ENCODE measurements around the gene PREX1. TPM values are rescaled to one million over a fixed set of nuclear protein-coding genes. Genes with fewer than 3 reads are reported as not detected.

PREX1 gene
- polyA plus RNA-seq, 3 donors, result 3.3 to 22.8 (median 21.5) TPM

DNA sequence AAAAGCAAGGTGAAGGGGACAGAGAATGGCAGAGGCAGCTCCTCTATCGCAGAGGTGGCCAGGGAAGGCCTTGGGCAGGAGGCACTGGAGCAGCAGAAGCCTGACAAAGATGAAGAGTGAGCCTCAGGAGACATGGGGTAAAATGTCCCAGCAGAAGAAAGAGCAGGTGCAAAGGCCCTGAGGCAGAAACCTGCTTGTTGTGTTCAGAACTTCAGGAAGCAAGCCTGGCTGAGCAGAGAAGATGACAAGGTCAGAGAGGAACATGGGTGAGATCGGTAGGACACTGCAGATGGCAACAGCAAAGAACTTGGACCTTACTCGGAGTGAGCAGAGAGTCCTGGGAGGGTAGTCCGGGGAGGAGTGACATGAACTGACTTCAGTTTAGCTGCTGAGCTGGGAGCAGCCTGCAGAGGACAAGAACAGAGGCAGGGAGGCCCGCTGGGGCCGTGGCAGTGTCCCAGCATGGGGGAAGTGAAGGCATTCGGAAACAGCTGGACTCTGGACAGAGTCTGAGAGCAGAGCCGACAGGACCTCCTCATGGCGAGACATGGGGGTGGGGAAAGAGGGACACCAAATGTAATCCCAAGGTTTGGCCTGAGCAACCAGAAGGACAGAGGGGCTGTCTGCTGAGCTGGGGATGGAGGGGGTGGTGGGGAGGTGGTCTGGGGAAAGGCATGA, 106.3 kb downstream of the PREX1 start:
- 81 to 89% (median 83%) methylated on average over 9 of the region's 9 CpGs for WGBS, 3 donors

DNA sequence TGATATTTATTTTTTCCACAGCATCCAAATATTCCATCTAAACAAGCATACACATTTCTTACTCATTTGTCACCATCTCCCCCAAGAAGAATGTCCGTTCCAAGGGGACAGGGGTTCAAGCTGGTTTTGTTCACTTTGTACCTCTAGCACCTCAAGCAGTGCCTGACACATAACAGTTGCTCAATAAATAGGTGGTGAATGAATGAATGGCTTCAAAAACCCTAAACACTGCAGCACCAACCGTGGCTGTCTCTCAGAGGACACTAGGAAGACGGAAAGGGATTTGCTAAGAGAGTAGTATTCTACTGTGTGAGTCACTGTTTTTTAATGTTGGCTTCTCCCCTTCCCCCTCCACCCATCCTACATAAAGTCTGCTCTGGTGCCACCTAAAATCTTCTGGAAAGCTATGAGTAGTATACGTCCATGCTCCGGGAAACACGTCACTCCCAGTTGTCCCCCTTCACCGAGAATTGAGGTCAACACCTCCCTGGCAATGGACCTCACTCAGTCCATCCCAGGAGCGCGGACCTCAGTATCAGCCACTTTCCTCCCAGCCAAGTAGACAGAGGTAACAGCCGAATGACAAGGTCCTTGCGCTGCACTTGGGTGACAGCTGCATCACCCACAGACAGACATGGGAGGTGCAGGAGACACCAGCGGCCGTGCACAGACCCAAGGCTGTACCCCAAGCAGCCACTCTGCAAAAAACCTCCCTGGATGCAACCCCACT, 107.4 kb downstream of the PREX1 start:
- no peak overlapping the region for H3K27ac ChIP-seq (ENCODE audit: low read depth, low read length)
- WGBS, 3 donors, result 89 to 93% (median 89%) methylated on average over 13 of the region's 13 CpGs

More for the DNA sequence above, 106.3 kb downstream of the PREX1 start:
- H3K27ac ChIP-seq (ENCODE audit: low read depth, low read length), result no peak overlapping the region

DNA sequence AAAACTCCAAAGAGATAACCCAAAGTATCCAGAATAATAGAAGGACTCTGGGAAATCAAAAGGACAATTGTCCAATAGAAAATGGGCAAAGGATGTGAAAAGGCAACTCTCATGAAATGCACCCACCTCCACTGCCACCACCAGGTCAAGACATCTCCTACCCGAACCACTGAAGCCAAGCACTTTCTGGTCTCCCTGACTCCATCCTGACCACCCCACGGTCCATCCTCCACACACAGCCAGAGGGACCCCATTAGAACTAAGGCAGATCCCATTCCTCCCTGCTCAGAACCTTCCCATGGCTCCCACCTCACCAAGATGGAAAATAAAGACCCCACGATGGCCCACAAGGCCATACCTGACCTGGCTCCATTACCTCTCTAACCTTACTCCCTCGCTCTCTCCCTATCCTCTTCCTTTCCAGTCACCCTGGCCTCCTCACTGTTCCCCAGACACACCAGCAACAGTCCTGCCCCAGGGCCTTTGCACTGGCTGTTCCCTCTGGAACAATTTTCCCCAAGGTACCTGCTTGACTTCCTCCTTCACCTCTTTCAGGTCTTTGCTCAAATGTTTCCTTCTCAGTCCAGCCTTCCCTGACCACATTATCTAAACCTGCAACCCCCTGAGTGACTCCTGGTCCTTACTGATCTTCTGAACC, 108.1 kb downstream of the PREX1 start:
- H3K27ac ChIP-seq (ENCODE audit: low read depth, low read length), result no peak overlapping the region
- WGBS, 3 donors, result 88 to 91% (median 90%) methylated on average over 4 of the region's 4 CpGs

DNA sequence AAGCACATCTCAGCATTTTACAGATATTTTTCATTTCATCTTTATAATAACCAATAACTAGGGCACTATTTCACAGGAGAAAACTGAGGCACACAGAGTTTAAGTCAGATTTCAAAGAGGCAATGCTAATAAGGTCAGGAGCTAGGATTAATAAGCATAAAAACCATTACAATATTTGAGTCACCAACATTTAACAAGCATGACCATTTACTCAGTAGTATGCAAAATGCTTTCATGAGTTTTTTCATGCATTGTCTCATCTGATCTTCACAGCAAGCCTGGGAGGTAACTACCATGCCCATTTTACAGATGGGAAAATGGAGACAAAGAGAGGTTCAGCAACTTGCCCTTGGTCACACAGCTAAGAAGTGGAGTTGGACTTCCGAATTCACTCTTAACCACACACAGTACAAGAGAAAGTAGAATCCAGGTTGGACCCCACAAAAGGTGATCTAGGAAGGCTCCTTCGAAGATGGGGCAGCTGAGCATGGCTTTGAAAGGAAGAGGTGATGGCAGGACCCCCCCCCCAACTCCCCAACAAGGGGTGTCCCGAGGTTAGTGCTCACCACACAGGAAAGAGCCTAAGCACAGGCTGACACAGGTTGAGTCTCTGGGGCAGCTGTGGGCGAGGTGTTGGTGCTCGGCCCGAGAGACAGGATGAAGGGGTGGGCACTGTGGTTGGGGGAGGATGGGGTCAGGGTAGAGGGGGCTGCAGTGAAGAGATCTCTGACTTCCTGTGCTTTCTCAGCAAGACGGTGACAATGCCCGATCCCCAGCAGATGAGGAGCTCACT, 108.8 kb downstream of the PREX1 start:
- no peak overlapping the region for H3K27ac ChIP-seq (ENCODE audit: low read depth, low read length)

DNA sequence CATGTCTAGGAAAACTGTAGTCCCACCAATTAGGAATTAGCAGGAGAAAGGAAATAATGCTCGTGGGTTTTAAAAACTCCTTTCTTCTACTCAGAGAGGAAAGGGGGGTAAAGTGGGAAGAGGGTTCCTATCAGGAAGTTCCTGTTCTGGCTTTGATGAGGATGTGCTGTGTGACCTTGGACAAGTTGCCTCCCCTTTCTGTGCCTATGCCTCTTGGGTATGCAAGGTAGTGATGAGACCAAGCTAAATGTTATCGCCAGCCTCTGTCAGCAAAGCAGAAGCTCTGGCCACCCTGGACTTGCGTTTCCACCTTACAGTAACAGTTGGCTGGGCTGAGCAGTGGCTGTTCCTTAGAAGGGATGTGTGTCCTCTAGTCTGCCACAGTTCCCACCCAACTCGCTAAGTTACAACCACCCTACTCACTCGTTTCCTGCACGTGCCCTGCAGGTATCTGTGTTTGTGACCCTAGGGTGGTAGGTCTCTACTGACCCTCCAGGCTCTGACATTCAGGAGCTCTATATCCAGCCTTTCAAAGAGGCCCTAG, 110.0 kb downstream of the PREX1 start:
- H3K27ac ChIP-seq (ENCODE audit: low read depth, low read length), result no peak overlapping the region
- 63 to 81% (median 66%) methylated on average over 6 of the region's 6 CpGs for WGBS, 3 donors

More for the DNA sequence above, 108.8 kb downstream of the PREX1 start:
- WGBS, 3 donors, result 54 to 81% (median 67%) methylated on average over 8 of the region's 8 CpGs

DNA sequence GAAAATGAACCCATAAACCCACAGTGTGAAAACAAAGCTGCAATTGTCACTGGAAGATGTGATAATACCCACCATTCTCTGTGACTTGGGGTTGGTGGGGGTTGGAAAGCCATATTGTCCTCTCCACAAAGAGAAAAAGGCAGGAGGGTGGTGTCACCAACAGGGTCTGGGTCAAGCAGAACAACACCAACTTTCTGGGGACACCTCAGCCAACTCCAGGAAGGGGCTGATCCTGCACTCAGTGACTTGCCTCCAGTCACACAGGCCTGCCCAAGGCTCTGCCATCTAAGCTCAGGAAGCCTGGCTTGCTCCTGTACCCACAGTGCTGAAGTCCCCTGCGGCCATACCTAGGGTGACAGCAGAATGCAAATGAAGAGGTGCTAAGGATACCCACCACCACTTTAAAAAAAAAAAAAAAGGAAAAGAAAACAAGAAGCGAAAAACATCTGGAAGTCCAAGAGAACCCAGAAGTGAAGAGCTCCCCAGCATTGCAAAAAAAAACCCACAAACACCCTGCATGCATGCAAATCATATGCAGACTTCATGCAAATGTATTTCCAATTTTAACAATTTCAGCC, 110.6 kb downstream of the PREX1 start:
- WGBS, 3 donors, result 66 to 88% (median 79%) methylated on average over 2 of the region's 2 CpGs
- H3K27ac ChIP-seq (ENCODE audit: low read depth, low read length), result no peak overlapping the region

DNA sequence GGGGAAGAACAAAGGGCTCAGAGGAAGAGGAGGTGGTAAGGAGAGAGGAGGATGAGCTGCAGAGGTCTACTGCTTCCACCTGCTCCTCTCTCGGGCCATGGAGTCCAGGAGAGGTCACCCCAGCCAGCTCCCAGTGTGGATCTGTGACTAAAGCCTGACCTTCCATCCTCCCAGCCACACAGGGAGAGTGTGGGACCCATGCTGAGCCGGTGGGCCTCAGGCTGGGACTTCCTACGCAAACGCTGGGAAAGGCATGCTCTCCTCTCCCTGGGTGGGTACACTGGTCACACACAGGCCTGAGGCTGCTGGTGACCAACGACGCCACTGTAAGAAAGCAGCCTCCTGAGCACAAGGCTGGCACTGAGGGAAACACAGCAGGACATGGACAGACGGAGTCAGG, 111.3 kb downstream of the PREX1 start:
- no peak overlapping the region for H3K27ac ChIP-seq (ENCODE audit: low read depth, low read length)
- WGBS, 3 donors, result 87 to 95% (median 94%) methylated on average over 7 of the region's 7 CpGs

DNA sequence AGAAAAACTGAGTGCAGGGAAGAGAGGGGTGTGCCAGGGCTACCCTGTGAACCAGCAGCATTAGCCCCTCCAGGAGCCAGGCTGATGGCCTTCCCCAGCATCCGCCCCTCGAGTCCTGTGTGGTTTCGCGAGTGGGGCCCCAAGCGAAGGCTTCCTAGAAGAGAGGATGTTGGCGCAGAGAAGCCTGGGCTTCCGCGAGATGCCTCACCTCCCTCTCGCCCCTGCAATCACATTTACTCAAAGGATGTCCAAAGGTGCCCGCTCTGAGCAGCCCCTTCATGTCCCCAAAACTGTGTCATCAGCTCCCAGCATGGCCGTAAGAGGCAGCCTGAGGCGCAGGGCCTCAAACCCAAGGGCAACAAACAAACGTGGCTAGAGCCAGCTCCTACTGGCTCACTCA, 111.7 kb downstream of the PREX1 start:
- WGBS, 3 donors, result 70 to 85% (median 73%) methylated on average over 13 of the region's 13 CpGs
- H3K27ac ChIP-seq (ENCODE audit: low read depth, low read length), result no peak overlapping the region

DNA sequence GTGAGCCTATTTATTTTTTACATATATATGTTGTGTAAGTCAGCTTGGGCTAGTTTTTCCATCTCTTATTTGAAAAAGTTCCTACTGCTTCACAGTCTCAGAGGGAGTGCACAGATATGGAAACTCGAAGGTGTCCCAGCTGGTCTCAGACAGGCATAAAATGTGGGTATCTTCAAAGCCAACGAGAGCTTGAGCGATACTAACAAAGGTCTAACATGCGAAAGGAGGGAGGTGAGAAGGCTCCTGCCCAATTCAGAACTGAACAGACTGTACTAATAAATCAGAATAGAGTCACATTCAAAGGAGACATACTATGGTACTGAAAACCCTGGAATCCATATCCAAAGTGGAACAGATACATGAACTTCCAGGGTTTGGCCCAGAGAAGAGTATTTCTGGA, 113.0 kb downstream of the PREX1 start:
- H3K27ac ChIP-seq (ENCODE audit: low read depth, low read length), result no peak overlapping the region
- 96 to 98% (median 97%) methylated on average over 4 of the region's 4 CpGs for WGBS, 3 donors

DNA sequence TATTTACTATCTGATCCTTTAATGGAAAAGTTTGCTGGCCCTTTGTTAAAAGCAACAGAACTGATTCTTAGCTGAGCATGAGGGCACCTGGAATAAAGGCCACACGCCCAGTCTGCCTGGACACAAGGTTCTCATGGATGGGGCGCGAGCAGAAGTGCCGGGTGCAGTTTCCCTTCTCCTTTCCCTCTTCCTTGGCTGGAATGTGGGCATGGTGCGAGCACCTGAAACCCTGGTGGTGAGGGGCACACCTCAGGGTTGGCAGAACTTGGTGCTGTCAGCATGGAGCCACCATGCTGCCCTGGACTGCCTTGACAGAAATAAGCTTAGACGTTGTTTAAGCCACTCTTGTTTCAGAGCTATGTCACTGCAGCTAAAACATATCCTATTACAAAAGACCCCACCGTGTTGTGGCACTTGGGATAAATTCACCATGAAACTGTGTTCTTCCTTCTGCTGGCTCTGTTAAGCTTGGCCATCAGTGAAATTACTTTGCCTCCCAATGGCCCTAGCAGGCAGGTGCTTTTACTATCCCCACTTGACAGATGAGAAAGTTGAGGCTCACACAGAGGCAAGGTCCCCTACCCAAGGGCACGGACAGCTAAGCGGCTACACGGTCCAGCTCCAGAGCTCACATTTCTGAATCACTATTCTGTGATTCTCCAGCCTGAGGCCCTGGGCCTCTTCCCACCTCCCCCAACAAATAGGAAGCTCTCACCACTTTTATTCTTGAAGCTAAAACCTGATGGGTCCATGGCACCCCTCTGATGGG, 115.9 kb downstream of the PREX1 start:
- no peak overlapping the region for H3K27ac ChIP-seq (ENCODE audit: low read depth, low read length)
- 84 to 93% (median 90%) methylated on average over 10 of the region's 10 CpGs for WGBS, 3 donors

DNA sequence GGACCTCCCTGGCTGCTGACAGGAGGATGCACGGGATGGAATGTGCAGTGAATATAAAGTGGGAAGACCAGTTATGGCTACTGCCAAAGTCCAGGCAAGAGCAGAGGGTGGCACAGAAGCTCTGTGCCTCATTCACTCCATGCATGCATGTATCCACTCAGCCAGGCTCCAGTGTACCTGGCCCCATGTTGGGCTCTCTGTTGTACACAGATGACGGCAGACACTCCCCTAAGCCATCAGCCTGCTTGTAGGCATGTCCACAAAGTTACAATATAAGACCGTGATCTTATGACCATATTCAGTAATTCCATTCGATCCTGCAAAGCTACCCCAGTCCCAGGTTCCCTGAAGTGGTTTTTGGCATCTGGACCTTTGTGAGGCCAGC, 116.8 kb downstream of the PREX1 start:
- 86 to 90% (median 90%) methylated on average over 4 of the region's 4 CpGs for WGBS, 3 donors
- no peak overlapping the region for H3K27ac ChIP-seq (ENCODE audit: low read depth, low read length)

DNA sequence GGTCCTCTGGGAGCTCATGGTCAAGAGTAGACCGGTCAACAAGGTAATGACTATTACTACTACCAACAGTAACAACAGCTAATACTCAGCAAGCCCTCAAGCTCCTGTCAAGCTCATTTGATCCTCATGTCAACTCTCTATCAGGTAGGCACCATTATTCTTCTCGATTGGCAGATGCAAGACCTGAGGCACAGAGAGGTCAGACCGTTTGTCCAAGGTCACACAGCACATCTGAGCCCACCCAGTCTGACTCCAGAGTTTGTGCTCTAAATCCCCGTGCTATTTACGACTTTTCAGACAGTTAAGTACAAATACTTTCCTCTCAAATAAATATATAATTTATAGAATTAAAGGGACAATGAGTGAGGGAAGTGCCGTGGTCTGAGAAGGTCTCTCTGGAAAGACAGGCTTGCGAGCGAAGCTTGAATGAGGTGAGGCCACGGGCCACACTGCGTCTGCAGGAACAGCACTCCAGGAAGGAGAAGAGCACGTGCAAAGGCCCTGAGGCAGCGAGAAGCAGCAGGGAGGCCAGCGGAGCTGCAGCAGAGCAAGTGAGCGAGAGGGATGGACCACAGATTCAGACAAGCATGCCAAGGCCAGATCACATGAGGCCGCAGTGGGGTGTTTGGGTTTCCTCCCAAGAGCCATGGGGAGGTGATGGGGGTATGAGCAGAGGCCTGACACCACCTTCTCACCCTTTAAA, 117.3 kb downstream of the PREX1 start:
- 94 to 96% (median 94%) methylated on average over 15 of the region's 15 CpGs for WGBS, 3 donors
- no peak overlapping the region for H3K27ac ChIP-seq (ENCODE audit: low read depth, low read length)

DNA sequence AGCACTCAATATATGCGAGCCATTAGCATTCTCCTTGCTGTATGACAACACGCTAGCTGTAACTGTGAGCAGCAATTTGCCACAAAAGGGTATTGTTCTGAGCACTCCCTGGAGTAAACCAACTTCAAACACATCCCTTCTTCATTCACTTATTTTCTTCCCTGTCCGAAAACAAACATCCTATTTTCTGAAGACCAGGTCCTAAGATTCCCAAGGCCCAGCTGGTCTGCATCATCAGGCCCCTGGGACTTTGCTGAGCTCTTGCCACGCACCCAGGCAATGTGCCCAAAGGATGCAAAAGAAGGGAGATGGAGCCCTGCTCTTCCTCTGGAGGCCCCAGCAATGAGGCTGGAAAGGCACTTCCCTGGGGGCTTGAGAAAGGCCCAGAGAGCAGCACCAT, 118.1 kb downstream of the PREX1 start:
- no peak overlapping the region for H3K27ac ChIP-seq (ENCODE audit: low read depth, low read length)
- WGBS, 3 donors, result 90 to 94% (median 90%) methylated on average over 4 of the region's 4 CpGs

DNA sequence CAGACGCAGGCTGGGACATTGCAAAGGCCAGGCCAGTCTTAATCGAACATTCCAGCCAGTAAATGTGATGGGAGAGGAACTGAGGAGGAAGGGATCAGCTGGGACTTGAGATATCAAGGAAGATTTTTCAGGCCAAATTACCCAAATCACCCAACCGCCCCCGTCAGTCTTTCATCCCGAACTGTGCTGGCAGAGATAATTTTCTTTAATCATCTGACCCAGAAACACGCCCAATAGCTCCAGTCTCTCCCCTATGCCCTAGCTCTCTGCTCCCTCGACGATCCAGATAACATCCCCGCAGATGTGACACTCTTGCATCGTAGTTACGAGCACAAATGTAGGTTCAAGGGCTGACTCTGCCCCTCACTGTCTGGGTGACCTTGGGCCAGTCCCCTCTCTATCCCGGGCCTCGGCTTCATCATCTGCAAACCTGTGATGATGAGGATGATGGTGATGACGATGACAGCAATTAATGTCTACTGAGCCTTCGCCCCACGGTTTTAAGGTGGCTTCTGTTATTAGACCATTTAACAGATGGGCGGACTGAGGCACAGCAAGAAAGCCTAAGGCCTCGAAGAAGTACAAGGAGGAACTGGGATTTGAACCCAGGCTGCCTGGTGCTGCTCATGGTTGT, 118.6 kb downstream of the PREX1 start:
- 84 to 87% (median 85%) methylated on average over 18 of the region's 18 CpGs for WGBS, 3 donors
- no peak overlapping the region for H3K27ac ChIP-seq (ENCODE audit: low read depth, low read length)

DNA sequence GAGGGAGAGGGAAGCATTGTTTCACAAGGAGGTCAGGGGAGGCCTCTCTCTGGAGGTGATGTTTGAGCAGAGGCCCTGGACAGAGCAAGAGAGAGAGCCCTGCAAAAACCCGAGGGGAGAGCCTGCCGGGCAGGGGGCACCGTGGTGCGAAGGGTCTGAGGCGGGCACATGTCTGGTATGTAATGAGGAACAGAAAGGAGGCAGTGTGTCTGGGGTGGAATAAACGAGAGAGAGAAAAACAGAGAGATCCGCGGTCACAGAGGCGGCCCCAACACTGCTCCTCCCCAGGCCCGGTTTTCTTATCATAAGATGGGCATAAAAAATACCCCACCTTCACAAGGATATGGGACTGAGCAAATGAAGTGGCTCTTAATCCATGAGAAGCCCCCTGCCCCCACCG, 119.2 kb downstream of the PREX1 start:
- WGBS, 3 donors, result 82 to 87% (median 84%) methylated on average over 11 of the region's 11 CpGs

DNA sequence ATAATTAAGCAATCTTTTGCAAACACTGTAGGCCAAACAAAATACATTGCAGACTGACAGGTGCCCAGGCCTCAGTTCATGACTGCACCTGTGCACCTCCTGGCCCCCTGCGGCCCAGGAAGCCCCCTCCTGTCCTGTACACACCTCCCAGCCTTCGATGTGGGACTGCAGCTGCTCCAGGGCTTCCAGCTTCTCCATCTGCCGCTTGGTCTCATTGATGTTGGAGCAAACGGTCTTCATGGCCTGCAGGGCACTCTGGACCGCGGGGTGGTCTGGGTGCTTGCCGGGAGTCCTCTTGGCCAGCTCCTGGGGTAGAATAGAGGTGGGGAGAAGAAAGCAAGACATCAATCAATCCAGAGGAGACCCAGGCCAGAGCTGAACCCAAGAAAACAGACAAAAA, 119.7 kb downstream of the PREX1 start:
- no peak overlapping the region for H3K27ac ChIP-seq (ENCODE audit: low read depth, low read length)

More for the DNA sequence above, 119.2 kb downstream of the PREX1 start:
- no peak overlapping the region for H3K27ac ChIP-seq (ENCODE audit: low read depth, low read length)

More for the DNA sequence above, 119.7 kb downstream of the PREX1 start:
- WGBS, 3 donors, result 90 to 95% (median 94%) methylated on average over 7 of the region's 7 CpGs
